ENCODE results near the gene OGFRL1. TPM values are rescaled to one million over a fixed set of nuclear protein-coding genes. Genes with fewer than 3 reads are reported as not detected.

Gene OGFRL1
- total and polyA plus RNA-seq, 7 experiments from 2014 or later = 0.89 to 30.4 (median 4.6) TPM

DNA sequence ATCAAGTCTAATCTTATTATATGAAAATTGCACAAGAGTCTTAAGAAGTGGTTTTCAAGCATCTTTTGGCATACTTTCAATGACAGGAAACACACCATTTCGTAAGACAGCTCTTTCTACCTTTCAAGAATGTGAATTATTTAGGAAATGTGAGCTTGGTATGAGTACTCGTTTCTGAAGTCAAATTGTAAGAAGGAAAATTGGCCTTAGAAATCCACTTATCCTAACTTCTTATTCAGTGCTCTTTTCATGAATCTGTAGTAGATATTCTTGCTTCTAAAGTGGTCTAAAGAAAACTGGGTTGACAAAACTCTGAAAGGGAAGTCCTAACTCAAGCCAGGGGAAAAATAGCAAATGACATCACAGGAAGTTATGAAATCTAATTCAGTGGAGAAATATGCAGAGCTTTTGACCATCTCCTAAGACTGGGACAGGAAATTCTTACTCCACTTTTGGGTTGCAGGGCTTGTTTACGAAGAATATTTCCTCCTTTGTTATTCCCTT, 38.5 kb upstream of the OGFRL1 start:
- Histone ChIP-seq H3K27ac (ENCODE audit: low read depth, low read length) (no peak overlapping the region), H3K36me3 (ENCODE audit: control insufficient read depth in 2 of 3, insufficient read depth in 3 of 3, low read length in 3 of 3) (no peaks in the 10 kb centered on the region), H3K9me3 (ENCODE audit: control insufficient read depth in 2 of 3, low read length in 3 of 3) (no peaks in the 10 kb centered on the region), H3K27me3 (ENCODE audit: control insufficient read depth in 2 of 2, insufficient read depth in 2 of 2, low read length in 2 of 2) (no peaks in the 10 kb centered on the region), H3K4me1 (ENCODE audit: control insufficient read depth in 2 of 2, insufficient read depth in 2 of 2, low read length in 2 of 2) (no peaks in the 10 kb centered on the region), H3K4me3 (ENCODE audit: low read length) (no peak overlapping the region)
- no peak overlapping the region for H3K4me3 Mint-ChIP-seq
- peak; percentile 51 for ATAC-seq
- intact Hi-C loops (cut with micrococcal nuclease) = no loop called here
- H3K9me3 Mint-ChIP-seq = peaks cover 0 to 3% (median 0%) of the 10 kb centered on the region in 11 donors
- H3K4me1 Mint-ChIP-seq = peaks cover 0 to 16% (median 8%) of the 10 kb centered on the region in 7 donors
- peak overlapping the region in 3 of 9 donors; percentile 34 to 57 (median 34) for H3K27ac Mint-ChIP-seq
- CTCF ChIA-PET = no interaction called here
- H3K36me3 Mint-ChIP-seq = no peaks in the 10 kb centered on the region
- H3K27me3 Mint-ChIP-seq = peaks cover 0 to 16% (median 4%) of the 10 kb centered on the region in 5 donors
- peak in 1 of 9 donors; percentile 1 for DNase-seq
- POLR2A ChIA-PET = interaction anchor here (1.6 kb wide), 1 partner anchor 38 kb away, joined by 4 read pairs; the partner anchor contains the start of gene OGFRL1

GRCh38 chr6:71252410-71252809, 36.2 kb upstream of the OGFRL1 start:
- intact Hi-C loops (cut with micrococcal nuclease) = no loop called here
- Histone ChIP-seq H3K4me3 (ENCODE audit: low read length) (no peak overlapping the region), H3K27ac (ENCODE audit: low read depth, low read length) (no peak overlapping the region), H3K9me3 (ENCODE audit: control insufficient read depth in 2 of 3, low read length in 3 of 3) (no peaks in the 10 kb centered on the region), H3K36me3 (ENCODE audit: control insufficient read depth in 2 of 3, insufficient read depth in 3 of 3, low read length in 3 of 3) (no peaks in the 10 kb centered on the region), H3K4me1 (ENCODE audit: control insufficient read depth in 2 of 2, insufficient read depth in 2 of 2, low read length in 2 of 2) (no peaks in the 10 kb centered on the region), H3K27me3 (ENCODE audit: control insufficient read depth in 2 of 2, insufficient read depth in 2 of 2, low read length in 2 of 2) (no peaks in the 10 kb centered on the region)
- Mint-ChIP-seq H3K4me3 (no peak overlapping the region), H3K9me3 (peaks cover 0 to 1% (median 0%) of the 10 kb centered on the region in 11 donors), H3K4me1 (peaks cover 0 to 16% (median 8%) of the 10 kb centered on the region in 7 donors), H3K36me3 (no peaks in the 10 kb centered on the region), H3K27me3 (peaks cover 0 to 16% (median 5%) of the 10 kb centered on the region in 5 donors), H3K27ac (no peak overlapping the region)
- DNase-seq (no peak), ATAC-seq (no peak)
- POLR2A ChIA-PET = no interaction called here
- CTCF ChIA-PET = no interaction called here

DNA sequence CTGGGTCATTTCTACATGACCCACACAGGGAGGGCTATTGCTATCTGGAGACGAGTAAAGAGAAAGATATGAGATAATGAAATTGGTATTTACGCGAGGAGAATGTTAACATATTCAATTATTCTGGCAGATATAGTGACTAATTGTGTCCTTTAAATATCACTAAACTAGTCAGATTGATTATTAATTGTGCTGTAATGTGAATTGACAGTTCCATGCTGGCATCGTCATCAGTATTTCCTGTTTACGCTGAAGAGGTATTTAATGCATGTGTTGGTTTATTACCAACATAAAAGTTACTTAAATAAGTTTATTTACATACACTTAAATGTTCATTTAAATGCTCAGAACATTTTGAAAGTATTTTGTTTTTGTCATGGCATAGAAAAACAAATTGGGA, 35.7 kb upstream of the OGFRL1 start:
- POLR2A ChIA-PET = no interaction called here
- Histone ChIP-seq H3K36me3 (ENCODE audit: control insufficient read depth in 2 of 3, insufficient read depth in 3 of 3, low read length in 3 of 3) (no peaks in the 10 kb centered on the region), H3K27me3 (ENCODE audit: control insufficient read depth in 2 of 2, insufficient read depth in 2 of 2, low read length in 2 of 2) (no peaks in the 10 kb centered on the region), H3K4me3 (ENCODE audit: low read length) (no peak overlapping the region), H3K4me1 (ENCODE audit: control insufficient read depth in 2 of 2, insufficient read depth in 2 of 2, low read length in 2 of 2) (no peaks in the 10 kb centered on the region), H3K9me3 (ENCODE audit: control insufficient read depth in 2 of 3, low read length in 3 of 3) (no peaks in the 10 kb centered on the region), H3K27ac (ENCODE audit: low read depth, low read length) (no peak overlapping the region)
- no peak for DNase-seq
- peaks cover 0 to 16% (median 8%) of the 10 kb centered on the region in 7 donors for H3K4me1 Mint-ChIP-seq
- H3K9me3 Mint-ChIP-seq = peaks cover 0 to 1% (median 0%) of the 10 kb centered on the region in 11 donors
- CTCF ChIA-PET = no interaction called here
- intact Hi-C loops (cut with micrococcal nuclease) = no loop called here
- peaks cover 0 to 16% (median 5%) of the 10 kb centered on the region in 5 donors for H3K27me3 Mint-ChIP-seq
- ATAC-seq = no peak
- H3K27ac Mint-ChIP-seq = no peak overlapping the region
- no peak overlapping the region for H3K4me3 Mint-ChIP-seq
- no peaks in the 10 kb centered on the region for H3K36me3 Mint-ChIP-seq

GRCh38 chr6:71254323-71254722, 34.3 kb upstream of the OGFRL1 start:
- H3K4me3 ChIP-seq (ENCODE audit: low read length) = no peak overlapping the region
- CTCF ChIA-PET = no interaction called here
- DNase-seq (no peak), ATAC-seq (no peak)
- intact Hi-C loops (cut with micrococcal nuclease) = no loop called here
- no peaks in the 10 kb centered on the region for H3K4me1 ChIP-seq (ENCODE audit: control insufficient read depth in 2 of 2, insufficient read depth in 2 of 2, low read length in 2 of 2)
- no peak overlapping the region for H3K4me3 Mint-ChIP-seq
- H3K36me3 ChIP-seq (ENCODE audit: control insufficient read depth in 2 of 3, insufficient read depth in 3 of 3, low read length in 3 of 3) = no peaks in the 10 kb centered on the region
- H3K27ac ChIP-seq (ENCODE audit: low read depth, low read length) = no peak overlapping the region
- H3K27me3 Mint-ChIP-seq = peaks cover 0 to 12% (median 5%) of the 10 kb centered on the region in 5 donors
- peaks cover 0 to 16% (median 8%) of the 10 kb centered on the region in 7 donors for H3K4me1 Mint-ChIP-seq
- no peaks in the 10 kb centered on the region for H3K27me3 ChIP-seq (ENCODE audit: control insufficient read depth in 2 of 2, insufficient read depth in 2 of 2, low read length in 2 of 2)
- H3K9me3 ChIP-seq (ENCODE audit: control insufficient read depth in 2 of 3, low read length in 3 of 3) = no peaks in the 10 kb centered on the region
- H3K36me3 Mint-ChIP-seq = no peaks in the 10 kb centered on the region
- H3K9me3 Mint-ChIP-seq = peaks cover 0 to 1% (median 0%) of the 10 kb centered on the region in 11 donors
- POLR2A ChIA-PET = no interaction called here
- no peak overlapping the region for H3K27ac Mint-ChIP-seq

DNA sequence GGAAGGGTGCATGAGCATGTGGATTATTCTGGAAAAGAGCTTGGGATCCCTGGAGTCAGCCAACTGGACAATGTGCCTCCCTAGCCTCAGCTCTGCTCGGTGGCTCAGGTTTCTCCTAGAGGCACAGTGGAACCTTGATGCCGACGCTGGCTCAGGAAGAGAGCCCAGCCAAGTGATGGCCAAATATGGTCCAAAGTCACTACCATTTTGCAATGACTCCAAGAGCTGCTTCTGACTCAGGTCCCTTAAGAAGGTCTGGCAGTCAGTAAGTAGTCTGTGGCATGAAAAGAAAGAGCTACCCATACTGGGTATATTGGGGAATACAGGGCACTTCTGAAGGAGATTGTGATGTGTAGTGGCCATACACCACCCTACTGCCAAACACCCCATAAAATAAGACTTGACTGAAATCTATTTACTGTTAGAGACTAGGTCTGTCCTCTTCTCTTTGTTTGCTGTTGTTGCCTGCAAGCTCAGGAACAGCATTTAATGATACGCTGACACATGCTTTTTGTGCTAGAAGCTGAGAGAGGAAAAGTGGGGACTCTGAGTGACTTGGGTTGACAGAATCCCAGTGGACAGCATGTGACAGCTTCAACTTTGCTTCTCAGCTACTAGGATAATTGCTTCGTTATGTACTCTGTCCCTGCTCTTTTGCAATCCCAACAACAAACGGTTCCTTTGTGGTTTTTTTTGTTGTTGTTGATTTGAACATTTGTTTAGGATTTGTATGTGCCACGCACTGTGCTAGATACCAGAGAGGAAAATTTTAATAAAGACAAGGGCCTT, 30.3 kb upstream of the OGFRL1 start:
- H3K4me3 ChIP-seq (ENCODE audit: low read length) = no peak overlapping the region
- intact Hi-C loops (cut with micrococcal nuclease) = no loop called here
- ChIA-PET CTCF (no interaction called here), POLR2A (no interaction called here)
- DNase-seq (no peak), ATAC-seq (no peak)
- H3K27me3 ChIP-seq (ENCODE audit: control insufficient read depth in 2 of 2, insufficient read depth in 2 of 2, low read length in 2 of 2) = no peaks in the 10 kb centered on the region
- no peak overlapping the region for H3K27ac Mint-ChIP-seq
- peaks cover 0 to 21% (median 6%) of the 10 kb centered on the region in 5 donors for H3K27me3 Mint-ChIP-seq
- H3K4me3 Mint-ChIP-seq = no peak overlapping the region
- no peaks in the 10 kb centered on the region for H3K36me3 ChIP-seq (ENCODE audit: control insufficient read depth in 2 of 3, insufficient read depth in 3 of 3, low read length in 3 of 3)
- no peak overlapping the region for H3K27ac ChIP-seq (ENCODE audit: low read depth, low read length)
- no peaks in the 10 kb centered on the region for H3K4me1 ChIP-seq (ENCODE audit: control insufficient read depth in 2 of 2, insufficient read depth in 2 of 2, low read length in 2 of 2)
- H3K9me3 ChIP-seq (ENCODE audit: control insufficient read depth in 2 of 3, low read length in 3 of 3) = no peaks in the 10 kb centered on the region
- H3K9me3 Mint-ChIP-seq = peaks cover 0 to 1% (median 0%) of the 10 kb centered on the region in 11 donors
- no peaks in the 10 kb centered on the region for H3K4me1 Mint-ChIP-seq
- no peaks in the 10 kb centered on the region for H3K36me3 Mint-ChIP-seq

DNA sequence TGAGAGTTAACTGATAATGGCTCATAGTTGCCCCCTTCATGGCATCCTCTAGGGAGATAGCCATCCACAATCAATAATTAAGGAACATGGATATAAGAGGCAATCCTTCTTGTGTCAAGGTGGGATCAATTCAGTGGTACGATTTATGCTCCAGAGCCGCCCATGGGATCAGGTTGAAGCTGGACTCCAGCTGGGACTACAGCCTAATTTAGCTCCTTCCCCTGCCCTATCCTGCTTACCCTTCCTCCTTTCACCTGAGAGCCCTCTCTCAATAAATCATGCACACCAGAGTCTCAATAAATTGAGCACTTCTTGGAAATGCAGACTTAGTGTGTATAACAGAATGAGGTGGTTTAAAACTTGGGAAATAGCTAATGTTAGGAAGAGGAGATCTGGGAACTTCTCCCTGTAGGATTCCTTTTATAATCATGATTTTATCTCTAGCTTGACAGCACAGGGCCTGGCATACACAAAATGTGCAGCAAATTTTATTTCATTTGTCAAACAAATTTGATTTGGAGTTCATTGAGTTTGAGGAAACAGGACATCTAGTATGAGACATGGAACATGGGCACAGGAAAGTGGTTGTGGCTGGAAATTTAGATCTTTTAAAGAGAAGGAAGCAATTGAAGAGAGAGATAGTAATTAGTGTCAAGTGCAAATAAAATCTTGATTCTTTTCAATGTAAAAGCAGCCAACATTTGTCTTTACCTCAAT, 28.6 kb upstream of the OGFRL1 start:
- H3K9me3 ChIP-seq (ENCODE audit: control insufficient read depth in 2 of 3, low read length in 3 of 3) = no peaks in the 10 kb centered on the region
- ATAC-seq (no peak), DNase-seq (no peak)
- H3K4me3 Mint-ChIP-seq = no peak overlapping the region
- H3K36me3 Mint-ChIP-seq = no peaks in the 10 kb centered on the region
- no peaks in the 10 kb centered on the region for H3K4me1 ChIP-seq (ENCODE audit: control insufficient read depth in 2 of 2, insufficient read depth in 2 of 2, low read length in 2 of 2)
- POLR2A ChIA-PET = no interaction called here
- no peak overlapping the region for H3K27ac Mint-ChIP-seq
- no peaks in the 10 kb centered on the region for H3K36me3 ChIP-seq (ENCODE audit: control insufficient read depth in 2 of 3, insufficient read depth in 3 of 3, low read length in 3 of 3)
- H3K27me3 Mint-ChIP-seq = peaks cover 0 to 18% (median 10%) of the 10 kb centered on the region in 5 donors
- peaks cover 0 to 3% (median 0%) of the 10 kb centered on the region in 11 donors for H3K9me3 Mint-ChIP-seq
- no peak overlapping the region for H3K27ac ChIP-seq (ENCODE audit: low read depth, low read length)
- intact Hi-C loops (cut with micrococcal nuclease) = no loop called here
- H3K27me3 ChIP-seq (ENCODE audit: control insufficient read depth in 2 of 2, insufficient read depth in 2 of 2, low read length in 2 of 2) = no peaks in the 10 kb centered on the region
- no peaks in the 10 kb centered on the region for H3K4me1 Mint-ChIP-seq
- CTCF ChIA-PET = no interaction called here
- H3K4me3 ChIP-seq (ENCODE audit: low read length) = no peak overlapping the region
